HG02852 (cell line): ENCODE measurements around the gene DERL2.
A peak's percentile ranks its signal among the peaks of the same experiment; 100 is the strongest.
"Not testable (repeated sequence)": the region's sequence is repeated elsewhere in the genome, so short reads cannot be mapped to it uniquely, and the experiment has no call there.

Source experiments
- ATAC-seq: cut with Tn5 transposase; IDR thresholded peaks from one replicate; pipeline ENCODE4 v1.9.1; 2021; ENCODE audit warnings: mild to moderate bottlenecking, moderate library complexity; ENCODE audit not compliant: unreplicated experiment

The DERL2 gene

DNA sequence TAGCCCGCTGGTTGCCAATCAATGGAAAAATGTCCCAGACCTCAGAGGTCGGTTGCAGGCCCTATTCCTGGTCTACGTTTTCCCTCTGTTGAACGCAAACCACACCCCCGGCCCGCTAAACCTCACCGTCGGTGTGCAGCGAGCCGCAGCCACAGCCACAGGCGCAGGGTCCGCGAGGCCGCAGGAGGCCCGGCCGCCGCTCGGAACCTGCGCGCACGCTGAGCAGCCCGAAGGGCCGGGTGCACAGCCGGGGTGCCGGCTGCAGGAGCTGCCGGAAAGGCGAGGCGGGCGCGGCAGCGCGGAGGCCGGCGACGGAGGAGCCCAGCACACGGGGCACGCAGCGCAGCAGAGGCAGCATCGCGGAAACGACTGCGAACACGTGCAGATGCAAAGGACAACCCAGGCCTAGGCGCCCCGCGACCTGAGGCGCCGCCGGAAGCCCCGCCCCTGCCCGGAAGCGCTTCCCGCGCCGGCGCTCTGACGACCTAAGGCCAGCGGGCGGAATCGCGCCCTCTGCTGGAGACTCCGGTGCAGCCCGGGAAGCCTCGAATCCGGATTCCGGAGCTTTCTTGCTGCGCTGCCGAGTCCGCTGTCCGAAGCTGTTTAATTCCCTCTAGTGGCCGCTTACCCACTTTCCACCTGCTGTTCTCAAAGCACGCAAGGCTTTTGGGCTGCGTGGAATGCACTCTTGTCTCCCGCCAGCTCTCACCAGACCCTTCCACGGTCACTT is 47.1 kb downstream of the DERL2 start, which contains the start of gene C1QBP:
Gene C1QBP (minus strand): TSS at position 440 of the 730 bp plus-strand sequence. CDS start 82 bp downstream, at position 358.
- ATAC-seq: peak; percentile 79

DNA sequence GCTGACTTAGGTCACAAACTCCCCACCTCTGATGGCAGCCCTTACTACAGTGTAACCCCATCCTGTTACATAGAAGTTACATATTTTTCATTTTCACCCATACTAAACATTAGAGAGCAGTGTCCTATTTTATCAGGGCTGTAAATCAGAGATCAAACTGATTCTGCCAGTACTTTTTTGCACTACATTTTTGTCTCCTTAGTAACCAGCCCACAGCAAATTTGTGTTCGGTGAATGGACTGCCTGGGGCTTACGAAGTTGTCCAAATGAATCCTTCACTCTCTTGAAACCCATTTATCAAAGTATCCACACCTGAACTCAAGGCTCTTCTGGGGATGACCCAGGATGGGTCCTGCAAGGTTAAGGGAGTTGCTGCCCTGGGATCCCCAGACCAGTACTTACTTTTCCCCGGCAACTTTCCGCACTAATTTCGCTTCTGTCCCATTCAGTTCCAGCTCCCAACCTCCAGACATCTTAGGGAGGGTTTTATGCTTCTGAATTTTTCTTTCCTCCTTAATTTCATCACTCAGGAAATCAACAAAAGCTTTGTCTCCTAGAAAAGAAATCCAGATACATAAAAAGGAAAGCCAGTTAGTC is 48.2 kb downstream of the DERL2 start:
- no peak for ATAC-seq

DNA sequence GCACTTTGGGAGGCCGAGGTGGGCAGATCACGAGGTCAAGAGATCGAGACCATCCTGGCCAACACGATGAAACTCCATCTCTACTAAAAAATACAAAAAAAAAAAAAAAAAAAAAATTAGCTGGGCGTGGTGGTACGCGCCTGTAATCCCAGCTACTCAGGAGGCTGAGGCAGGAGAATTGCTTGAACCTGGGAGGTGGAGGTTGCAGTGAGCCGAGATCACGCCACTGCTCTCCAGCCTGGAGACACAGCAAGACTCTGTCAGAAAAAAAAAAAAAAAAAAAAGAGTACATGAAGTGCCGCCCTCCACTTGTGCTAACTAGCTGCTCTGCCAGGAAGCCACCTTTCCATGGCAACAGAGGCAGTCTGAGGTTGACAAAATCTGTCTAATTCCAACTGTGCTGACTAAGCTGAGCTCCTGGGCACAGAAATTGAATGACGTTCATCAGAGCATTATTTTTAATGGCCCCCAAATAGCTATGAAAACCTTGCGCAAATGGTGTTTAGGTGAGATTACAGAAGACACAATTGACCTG is 50.1 kb downstream of the DERL2 start:
- not testable (repeated sequence) for ATAC-seq

DNA sequence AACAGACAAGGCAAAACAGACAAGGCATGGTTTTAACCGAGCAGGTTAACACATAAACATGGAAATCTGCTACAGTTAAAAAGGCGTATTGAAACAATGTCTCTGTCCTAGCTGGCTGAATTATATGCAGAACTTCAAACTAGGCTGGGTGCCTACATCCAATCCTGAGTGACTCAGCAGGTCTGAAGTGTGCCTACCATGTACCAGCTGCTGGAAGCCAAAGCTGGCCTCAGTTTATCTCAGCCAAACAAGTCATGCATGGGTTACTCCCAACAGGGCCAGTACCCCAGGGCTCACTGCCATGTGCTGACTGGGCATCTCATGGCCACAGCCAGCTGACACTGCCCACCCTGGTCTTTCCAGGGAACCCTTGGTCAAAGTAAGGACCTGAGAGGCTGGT is 51.0 kb downstream of the DERL2 start:
- ATAC-seq: no peak

DNA sequence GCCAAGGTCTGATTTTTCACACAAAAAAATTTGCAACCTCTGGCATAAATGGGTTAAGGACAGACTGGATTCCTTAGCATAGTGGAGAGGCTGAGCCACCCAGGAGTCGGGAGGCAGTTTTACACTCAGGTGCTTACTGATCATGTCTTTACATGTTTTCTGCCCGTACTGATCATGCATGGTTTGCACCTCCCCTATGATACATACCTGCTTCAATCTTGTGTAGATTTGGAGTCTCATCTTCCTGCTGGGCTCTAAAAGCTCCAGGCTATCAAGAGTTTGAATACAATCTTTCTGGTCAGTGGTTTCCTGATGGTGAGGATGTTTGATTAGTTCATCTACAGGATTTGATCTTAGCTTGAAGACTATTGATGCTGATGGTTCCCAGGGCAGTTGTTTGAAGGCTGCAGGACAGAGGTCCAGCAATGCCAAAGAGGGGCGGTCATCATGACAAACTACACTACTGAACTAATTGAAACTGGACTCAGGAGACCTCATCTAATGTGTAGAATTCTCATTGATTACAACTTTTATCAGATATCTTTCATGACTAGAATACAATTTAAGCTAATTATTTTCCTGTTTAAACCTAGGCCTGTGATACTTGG is 53.9 kb downstream of the DERL2 start:
- ATAC-seq: no peak

DNA sequence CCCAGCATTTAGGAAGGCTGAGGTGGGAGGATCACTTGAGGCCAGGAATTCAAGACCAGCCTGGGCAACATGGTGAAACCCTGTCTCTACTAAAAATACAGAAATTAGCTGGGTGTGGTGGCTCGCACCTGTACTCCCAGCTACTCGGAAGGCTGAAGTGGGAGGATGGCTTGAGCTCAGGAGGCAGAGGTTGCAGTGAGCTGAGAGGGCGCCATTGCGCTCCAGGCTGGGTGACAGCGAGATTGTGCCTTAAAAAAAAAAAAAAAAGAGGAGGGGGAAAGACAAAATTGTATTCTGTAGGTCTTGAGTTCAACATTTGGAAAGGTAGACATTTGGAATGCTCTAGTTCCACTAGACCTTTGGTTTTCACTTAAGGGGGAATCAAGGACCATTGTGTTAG is 54.7 kb downstream of the DERL2 start:
- ATAC-seq: not testable (repeated sequence)

DNA sequence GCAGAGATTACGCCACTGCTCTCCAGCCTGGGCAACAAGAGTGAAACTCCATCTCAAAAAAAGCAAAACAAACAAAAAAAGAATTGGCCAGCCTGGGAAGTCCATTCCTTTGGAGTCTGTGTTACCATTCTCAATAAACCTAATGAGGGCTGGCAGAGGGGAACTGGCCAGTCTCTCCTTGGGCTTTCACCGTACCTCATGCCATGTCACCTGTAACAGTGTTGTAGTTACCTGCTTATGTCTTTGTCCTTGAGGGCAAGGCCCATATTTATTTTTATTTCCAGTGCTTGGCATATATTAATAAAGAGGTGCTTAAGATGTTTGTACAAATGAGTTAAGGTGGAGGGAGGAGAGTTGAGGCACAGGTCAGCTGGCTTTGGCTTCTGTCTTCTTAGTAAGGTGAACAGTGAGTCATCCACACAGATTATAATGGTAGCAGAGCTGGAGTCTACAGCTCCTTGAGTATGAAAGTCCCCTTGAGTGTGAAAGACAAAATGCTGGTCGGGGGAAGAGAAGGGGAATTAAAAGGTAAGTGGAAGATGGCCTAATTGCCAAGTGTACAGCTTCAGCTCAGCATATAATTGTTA is 55.5 kb downstream of the DERL2 start:
- ATAC-seq: no peak

DNA sequence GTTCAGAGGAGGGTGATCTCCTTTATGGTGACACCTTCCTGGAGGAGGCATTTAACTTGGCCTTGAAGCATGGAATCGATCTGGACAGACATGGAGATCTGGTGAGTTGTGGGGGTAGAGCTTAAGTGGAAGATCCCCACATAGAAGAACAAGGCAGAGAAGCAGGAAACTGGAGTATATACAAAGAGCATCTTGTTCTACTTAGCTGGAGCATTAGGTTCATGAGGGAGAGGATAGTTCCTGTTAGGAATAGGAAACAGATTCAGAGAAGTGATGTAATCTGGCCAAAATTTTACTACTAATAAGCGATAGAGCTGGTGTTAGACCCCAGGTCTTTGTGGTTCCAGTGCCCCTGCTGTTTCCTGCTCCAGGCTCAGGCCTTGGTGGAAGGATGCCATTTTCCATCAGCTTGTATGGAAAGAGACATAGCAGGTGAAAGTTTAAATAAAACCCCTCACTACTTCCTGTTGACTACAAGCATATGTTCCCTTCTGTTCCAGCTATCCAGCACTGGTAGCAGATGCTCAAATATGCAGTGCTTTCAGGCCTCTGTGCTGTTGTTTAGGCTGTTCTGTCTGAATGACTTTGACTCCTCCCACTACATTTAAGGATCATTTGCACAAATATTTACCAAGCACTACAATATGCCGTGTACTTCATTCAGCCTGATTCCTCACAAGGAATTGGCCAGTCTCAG is 56.6 kb downstream of the DERL2 start:
- no peak for ATAC-seq

DNA sequence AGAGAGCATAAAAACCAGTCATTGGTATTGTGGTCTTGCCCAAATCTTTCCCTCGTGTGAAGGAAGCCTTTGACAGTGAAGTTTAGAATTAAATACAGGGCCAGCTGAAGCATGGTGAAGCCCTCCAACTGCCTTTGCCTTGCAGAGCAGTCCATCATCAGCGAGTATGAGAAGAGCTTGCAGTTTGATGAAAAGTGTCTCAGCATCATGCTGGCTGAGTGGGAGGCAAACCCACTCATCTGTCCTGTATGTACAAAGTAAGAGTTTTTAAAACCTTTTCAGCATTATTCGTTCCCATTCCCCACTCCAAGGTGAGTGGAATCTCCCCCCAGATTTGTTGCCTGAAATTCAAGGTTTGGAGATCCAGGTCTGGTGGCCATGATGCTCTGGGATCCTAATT is 60.2 kb downstream of the DERL2 start:
- no peak for ATAC-seq

DNA sequence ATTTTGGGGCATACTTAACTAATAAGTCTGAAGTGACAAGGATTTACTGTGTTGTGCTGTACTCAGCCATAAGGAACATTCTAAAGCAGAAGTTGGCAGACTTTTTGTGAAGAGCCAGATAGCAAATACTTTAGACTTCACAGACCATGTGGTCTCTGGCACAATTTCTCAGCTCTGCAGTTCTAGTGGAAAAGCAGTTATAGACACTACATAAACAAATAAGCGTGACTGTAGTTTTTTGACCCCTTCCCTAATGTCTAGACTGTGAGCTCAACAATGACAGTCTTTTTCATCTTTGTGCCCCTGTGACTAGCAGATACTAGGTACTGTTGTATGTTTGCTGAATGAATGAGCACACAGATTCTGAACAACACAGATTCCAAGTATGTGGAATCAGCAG is 61.1 kb downstream of the DERL2 start:
- ATAC-seq: no peak

DNA sequence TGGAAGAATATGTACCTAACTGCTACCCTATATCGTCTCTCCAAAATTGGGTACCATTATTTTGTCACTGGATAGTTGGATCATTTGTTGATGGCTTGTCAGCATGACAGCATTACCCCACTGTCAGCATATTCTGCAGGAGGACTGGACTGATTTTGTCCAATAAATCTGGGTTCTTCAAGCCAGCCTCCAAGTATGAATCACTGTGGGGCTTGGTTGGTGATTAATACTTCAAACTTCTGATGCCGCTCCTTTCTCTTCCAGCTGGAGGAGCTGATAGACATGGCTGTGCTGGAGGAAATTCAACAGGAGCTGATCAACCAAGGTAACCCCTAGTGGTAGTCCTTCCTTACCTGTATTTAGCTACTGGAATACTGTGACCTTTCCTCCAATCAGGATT is 63.5 kb downstream of the DERL2 start:
- no peak for ATAC-seq
